ENCODE data around the gene EPS8.

DNA sequence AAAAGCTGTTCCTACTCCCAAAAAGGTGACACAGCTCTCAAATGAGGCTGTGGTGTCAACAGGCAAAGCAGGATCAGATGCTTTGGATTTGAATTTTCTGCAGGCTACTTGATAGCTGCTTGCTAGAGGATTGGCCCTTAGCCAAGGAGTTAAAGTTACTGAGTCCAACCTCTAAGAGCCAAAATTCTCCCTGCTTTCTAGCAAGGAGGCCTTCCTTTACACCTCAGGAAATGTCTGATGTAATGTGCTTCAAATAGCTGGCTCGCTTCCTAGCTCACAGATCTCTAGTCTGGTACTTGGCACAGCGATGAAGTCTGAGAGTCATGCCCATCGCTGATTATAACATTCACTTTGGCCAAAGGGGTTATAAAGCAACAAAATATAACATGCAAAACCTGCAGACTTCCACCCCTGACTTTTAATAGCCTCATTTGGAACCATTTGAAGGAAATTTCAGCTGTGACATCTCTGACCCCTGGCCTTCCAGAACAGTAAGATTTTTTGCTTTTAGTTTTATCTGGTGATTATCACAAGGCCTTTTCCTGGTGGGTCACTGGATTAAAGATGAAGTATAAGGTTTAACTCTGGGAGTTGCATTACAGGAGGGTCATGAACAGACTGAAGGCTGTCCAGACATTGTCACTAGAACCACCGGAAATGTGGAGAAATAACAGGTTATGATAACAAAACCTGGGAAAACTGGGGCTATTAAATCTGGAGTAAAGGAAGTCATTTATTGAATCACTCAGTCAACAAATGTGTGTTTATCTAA, 189.7 kb downstream of the EPS8 start:
- TF ChIP-seq, protein P1, sequence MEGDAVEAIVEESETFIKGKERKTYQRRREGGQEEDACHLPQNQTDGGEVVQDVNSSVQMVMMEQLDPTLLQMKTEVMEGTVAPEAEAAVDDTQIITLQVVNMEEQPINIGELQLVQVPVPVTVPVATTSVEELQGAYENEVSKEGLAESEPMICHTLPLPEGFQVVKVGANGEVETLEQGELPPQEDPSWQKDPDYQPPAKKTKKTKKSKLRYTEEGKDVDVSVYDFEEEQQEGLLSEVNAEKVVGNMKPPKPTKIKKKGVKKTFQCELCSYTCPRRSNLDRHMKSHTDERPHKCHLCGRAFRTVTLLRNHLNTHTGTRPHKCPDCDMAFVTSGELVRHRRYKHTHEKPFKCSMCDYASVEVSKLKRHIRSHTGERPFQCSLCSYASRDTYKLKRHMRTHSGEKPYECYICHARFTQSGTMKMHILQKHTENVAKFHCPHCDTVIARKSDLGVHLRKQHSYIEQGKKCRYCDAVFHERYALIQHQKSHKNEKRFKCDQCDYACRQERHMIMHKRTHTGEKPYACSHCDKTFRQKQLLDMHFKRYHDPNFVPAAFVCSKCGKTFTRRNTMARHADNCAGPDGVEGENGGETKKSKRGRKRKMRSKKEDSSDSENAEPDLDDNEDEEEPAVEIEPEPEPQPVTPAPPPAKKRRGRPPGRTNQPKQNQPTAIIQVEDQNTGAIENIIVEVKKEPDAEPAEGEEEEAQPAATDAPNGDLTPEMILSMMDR (IDR thresholded peaks at IDR 0.05): no peak
- no peak for TF ChIP-seq POLR2A (IDR thresholded peaks at IDR 0.05)

All from lower leg skin (tissue), 3 donors.